ENCODE data around the gene GNG13.

Gene GNG13

DNA sequence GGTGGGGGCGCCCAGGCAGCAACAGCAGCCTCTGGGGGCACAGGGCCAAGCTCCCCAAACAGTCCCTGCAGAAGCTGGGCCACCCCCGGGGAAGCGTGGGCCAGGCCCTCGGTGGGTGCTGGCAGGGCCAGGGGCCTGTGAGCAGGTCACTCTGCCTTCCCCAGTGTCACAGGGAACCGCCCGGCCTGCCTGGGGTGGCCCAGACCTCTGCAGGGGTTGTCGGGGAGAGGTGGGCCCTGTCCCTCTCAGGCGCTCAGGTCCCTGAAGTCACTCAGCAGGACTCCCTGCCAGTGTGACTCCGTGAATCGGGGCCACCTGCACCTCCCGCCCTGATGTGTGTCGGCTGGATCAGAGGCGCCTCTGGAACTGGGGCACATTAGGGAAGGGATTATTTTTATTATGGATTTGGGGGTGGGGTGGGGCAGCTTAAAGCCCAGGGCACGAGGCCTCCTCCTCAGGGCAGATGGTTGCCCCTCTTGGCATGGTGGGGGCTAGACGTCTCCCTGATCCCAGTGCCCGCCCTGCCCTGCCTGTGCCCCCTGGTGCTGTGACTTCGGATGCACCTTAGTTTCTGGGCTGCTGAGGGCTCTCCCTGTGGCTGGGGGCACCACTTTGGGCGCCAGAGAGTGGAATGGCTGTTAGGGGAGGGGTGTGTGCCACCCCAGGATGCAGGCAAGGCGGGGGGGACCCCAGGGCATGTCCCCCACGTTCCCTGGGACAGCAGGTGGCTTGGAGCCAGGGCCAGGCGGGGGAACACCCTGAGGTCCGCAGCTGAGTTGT is 1.2 kb upstream of the GNG13 start:
- H3K27ac ChIP-seq = no peak overlapping the region
- TF ChIP-seq, protein P1, sequence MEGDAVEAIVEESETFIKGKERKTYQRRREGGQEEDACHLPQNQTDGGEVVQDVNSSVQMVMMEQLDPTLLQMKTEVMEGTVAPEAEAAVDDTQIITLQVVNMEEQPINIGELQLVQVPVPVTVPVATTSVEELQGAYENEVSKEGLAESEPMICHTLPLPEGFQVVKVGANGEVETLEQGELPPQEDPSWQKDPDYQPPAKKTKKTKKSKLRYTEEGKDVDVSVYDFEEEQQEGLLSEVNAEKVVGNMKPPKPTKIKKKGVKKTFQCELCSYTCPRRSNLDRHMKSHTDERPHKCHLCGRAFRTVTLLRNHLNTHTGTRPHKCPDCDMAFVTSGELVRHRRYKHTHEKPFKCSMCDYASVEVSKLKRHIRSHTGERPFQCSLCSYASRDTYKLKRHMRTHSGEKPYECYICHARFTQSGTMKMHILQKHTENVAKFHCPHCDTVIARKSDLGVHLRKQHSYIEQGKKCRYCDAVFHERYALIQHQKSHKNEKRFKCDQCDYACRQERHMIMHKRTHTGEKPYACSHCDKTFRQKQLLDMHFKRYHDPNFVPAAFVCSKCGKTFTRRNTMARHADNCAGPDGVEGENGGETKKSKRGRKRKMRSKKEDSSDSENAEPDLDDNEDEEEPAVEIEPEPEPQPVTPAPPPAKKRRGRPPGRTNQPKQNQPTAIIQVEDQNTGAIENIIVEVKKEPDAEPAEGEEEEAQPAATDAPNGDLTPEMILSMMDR (IDR thresholded peaks at IDR 0.05) = no peak
- TF ChIP-seq ZFX (IDR thresholded peaks at IDR 0.05; ENCODE audit: borderline replicate concordance) = no peak

DNA sequence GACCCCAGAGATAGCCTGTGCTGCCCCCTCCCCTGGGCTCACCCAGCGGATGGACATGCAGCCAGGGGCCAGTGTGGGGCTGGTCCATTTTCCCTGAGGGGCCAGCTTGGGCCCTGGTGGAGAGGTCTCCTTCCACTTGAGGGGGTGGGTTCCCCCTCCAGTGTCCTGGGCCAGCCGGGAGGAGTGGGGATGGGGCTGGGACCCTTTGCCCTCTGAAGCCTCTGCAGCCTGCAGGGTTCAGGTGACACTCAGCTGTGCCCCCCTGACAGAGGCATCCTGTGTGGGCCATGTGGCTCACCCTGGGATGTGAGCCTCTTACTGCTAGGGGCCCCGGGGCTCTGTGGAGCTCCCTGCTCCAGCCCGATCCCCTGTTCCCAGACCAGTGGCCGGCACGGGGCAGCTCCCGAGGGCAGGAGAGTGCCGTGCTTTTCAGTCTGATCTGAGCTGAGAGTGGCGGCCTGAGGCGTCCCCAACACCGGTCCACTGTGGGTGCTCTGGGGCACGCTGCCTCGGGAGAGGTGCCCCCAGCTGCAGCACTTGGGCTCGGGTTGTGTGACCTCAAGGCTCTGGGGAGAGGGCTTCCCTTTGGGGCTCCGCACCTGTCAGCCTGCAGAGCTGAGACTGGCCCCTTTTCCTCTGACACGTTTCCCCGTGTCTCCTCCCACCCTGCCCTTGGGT is 439 bp upstream of the GNG13 start:
- TF ChIP-seq ZFX (IDR thresholded peaks at IDR 0.05; ENCODE audit: borderline replicate concordance) = no peak
- TF ChIP-seq, protein P1 (IDR thresholded peaks at IDR 0.05) = no peak
- H3K27ac ChIP-seq = peak overlapping the region; percentile 48

DNA sequence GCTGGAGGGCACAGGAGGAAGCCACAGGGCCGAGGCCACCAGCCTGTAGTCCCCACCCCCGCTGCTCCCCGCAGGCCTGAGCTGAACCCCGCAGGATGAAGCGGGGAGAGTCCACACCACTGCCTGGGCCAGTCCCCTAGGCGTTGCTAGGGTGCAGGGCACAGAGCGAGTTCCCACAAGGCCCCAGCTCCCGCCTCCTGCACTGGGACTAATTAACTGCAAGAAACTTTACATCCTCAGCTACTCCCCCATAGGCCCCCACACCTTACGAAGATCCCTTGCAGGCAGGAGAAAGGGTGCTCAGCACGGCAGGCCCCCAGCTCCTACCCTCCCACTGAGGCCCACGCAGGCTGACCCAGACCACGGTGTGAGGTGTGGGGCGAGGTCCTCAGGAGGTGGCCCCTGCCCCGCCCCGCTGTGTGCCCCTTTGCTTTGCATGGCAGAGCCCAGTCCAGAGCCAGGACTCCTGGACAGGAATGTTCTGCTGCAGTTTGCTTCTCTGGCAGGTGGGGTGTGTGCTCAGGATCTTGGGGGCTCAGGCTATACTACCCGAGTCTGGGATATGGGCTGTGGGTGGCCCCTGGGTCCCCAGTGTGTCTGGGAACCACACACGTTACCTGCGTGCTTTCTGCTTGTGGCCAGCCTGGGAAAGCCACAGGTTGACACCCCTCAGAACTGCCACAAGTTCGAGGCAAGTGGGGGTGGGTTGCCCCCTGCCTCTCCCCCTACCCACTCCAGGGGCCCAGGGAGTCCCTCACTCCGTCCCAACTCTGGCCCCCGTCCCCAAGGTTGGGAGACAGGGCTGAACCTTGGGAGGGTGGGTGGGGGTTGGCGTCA is 1.2 kb downstream of the GNG13 start:
- H3K27ac ChIP-seq = no peak overlapping the region
- TF ChIP-seq, protein P1 (IDR thresholded peaks at IDR 0.05) = no peak
- no peak for TF ChIP-seq ZFX (IDR thresholded peaks at IDR 0.05; ENCODE audit: borderline replicate concordance)

DNA sequence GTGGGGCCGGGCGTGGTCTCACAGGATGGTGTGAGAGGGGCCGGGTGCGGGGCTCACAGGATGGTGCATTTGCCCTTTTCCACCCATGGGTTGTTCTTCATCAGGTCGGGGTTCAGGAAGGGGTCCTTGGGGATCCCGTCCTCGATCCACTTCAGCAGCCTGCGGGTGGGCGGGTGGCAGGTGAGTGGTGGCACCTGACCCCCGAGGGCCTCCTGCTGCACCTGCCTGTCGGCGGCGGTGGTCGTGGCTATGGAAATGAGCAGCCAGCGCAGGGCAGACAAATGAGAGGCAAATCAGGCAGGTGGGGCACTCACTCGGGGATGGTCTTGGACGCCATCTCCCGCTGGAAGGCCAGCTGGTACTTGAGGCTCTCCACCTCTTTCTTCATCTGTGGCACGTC is 1.9 kb downstream of the GNG13 start:
- no peak overlapping the region for H3K27ac ChIP-seq
- no peak for TF ChIP-seq ZFX (IDR thresholded peaks at IDR 0.05; ENCODE audit: borderline replicate concordance)
- TF ChIP-seq, protein P1 (IDR thresholded peaks at IDR 0.05) = no peak

DNA sequence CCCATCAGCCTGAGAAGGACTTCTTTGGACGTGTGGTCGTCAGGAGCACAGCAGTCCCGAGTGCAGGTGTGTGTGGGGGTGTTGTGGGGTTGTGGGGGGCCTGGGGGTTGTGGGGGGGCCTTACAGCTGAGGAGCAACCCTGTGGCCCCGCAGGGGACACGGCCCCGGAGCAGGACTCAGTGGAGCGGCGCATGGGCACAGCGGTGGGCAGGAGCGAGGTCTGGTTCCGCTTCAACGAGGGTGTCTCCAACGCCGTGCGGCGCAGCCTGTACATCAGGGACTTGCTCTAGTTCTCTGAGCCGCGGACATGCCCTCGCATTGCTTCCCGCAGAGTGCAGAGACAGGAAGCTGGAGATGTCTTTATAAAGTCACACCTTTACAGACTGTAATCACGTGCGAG is 2.8 kb downstream of the GNG13 start:
- TF ChIP-seq, protein P1 (IDR thresholded peaks at IDR 0.05) = no peak
- no peak for TF ChIP-seq ZFX (IDR thresholded peaks at IDR 0.05; ENCODE audit: borderline replicate concordance)
- H3K27ac ChIP-seq = 0 out of 2 replicates have a peak overlapping the region, but pooled peaks have one; percentile 75

DNA sequence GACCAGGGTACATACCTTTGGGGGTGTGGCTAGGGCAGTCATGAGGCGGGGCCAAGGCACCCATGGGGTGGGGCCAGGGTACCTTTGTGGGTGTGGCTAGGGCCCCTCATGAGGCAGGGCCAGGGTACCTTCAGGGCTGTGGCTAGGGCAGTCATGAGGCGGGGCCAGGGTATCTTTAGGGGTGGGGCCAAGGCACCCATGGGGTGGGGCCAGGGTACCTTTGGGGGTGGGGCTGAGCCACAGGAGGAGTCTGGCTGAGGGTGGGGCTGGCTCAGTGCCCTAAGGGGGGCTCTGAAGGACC is 3.5 kb downstream of the GNG13 start:
- H3K27ac ChIP-seq = peak overlapping the region; percentile 75
- TF ChIP-seq ZFX (IDR thresholded peaks at IDR 0.05; ENCODE audit: borderline replicate concordance) = no peak
- TF ChIP-seq, protein P1 (IDR thresholded peaks at IDR 0.05) = no peak

Data from 22Rv1 (cell line).